Measurements from ENCODE around the gene CWC27.

The CWC27 gene

DNA sequence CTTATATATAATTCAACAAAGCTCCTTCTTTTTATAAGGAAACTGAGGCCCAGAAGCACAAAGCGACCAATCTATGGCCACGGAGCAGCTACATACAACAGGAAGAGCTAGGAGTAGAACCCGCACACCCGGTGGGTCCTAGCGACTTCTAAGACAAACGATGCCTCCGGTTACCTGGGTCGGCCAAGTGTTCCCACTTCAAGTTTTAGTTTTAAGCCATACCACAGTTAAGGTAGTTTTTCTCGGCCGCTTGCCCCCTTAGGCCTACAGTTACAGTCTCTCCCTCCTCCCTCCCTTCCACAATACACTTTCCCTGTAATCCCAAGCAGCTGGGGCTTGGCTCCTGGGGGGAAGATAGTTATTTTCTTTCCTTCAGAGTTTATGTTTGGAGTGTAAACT, 772 bp upstream of the CWC27 start:
- H3K4me1 Mint-ChIP-seq (ENCODE audit: low read depth), result peaks cover 51% of the 10 kb centered on the region
- H3K4me3 Mint-ChIP-seq, result peak overlapping the region; percentile 97
- H3K9me3 Mint-ChIP-seq, result no peaks in the 10 kb centered on the region
- H3K27ac Mint-ChIP-seq, result peak overlapping the region; percentile 97
- peaks cover 56% of the 10 kb centered on the region for H3K36me3 Mint-ChIP-seq (ENCODE audit: low read depth)
- H3K27me3 Mint-ChIP-seq, result no peaks in the 10 kb centered on the region
- no peak for DNase-seq

- peaks cover 54% of the 10 kb centered on the region for H3K4me1 Mint-ChIP-seq (ENCODE audit: low read depth)
- no peaks in the 10 kb centered on the region for H3K9me3 Mint-ChIP-seq
- H3K36me3 Mint-ChIP-seq (ENCODE audit: low read depth), result peaks cover 46% of the 10 kb centered on the region
- H3K27ac Mint-ChIP-seq, result peak overlapping the region; percentile 97
- H3K4me3 Mint-ChIP-seq, result peak overlapping the region; percentile 97
- H3K27me3 Mint-ChIP-seq, result no peaks in the 10 kb centered on the region
- DNase-seq, result no peak
Observed at GRCh38 chr5:64769855-64770254, 1.1 kb downstream of the CWC27 start.

- Mint-ChIP-seq H3K9me3 (no peaks in the 10 kb centered on the region), H3K36me3 (ENCODE audit: low read depth) (peaks cover 48% of the 10 kb centered on the region), H3K4me1 (ENCODE audit: low read depth) (peaks cover 39% of the 10 kb centered on the region), H3K4me3 (no peak overlapping the region), H3K27ac (no peak overlapping the region), H3K27me3 (no peaks in the 10 kb centered on the region)
- DNase-seq, result no peak
Observed at GRCh38 chr5:64771736-64772135, 3.0 kb downstream of the CWC27 start.

GRCh38 chr5:64773533-64773932, 4.8 kb downstream of the CWC27 start:
- Mint-ChIP-seq H3K27ac (no peak overlapping the region), H3K9me3 (no peaks in the 10 kb centered on the region), H3K36me3 (ENCODE audit: low read depth) (peaks cover 40% of the 10 kb centered on the region), H3K27me3 (no peaks in the 10 kb centered on the region), H3K4me1 (ENCODE audit: low read depth) (peaks cover 31% of the 10 kb centered on the region), H3K4me3 (no peak overlapping the region)
- no peak for DNase-seq

DNA sequence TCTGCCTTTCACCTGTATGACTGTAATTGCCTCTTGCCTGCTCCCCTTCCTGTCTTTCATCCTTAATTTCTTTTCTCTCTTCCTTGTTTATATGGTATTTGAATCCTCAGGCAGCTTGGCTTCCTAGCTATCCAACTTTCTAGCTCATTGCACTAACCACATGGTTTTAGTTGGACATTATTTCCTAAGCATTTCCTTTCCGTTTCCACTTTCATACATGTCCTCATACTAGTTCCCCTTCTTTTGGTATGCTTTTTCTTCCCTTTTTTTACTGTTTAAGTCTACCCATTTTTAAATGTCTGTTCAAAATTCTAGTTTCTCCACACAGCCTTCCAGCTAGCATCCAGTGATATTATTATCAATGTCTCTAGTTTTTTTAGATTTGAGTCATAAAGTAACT, 6.6 kb downstream of the CWC27 start:
- Mint-ChIP-seq H3K27ac (no peak overlapping the region), H3K9me3 (no peaks in the 10 kb centered on the region), H3K4me1 (ENCODE audit: low read depth) (peaks cover 23% of the 10 kb centered on the region), H3K27me3 (no peaks in the 10 kb centered on the region), H3K4me3 (no peak overlapping the region), H3K36me3 (ENCODE audit: low read depth) (peaks cover 41% of the 10 kb centered on the region)
- DNase-seq, result no peak

GRCh38 chr5:64784451-64785025, 15.8 kb downstream of the CWC27 start:
- DNase-seq, result peak; percentile 53

DNA sequence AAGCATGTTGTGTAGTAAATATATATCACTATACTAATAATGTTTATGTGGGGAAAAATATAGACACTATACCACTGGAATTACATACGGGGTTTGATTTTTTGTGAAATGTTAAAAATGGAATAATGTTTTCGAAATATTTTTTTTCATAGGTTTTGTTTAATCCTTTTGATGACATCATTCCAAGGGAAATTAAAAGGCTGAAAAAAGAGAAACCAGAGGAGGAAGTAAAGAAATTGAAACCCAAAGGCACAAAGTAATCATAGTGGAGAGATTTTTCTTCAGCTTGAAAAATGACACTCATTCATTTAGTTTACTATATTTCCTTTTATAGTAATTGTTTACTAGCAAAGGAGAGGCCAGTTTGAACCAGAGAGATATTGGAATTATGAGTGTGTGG, 17.6 kb downstream of the CWC27 start:
- Mint-ChIP-seq H3K4me1 (ENCODE audit: low read depth) (peaks cover 10% of the 10 kb centered on the region), H3K9me3 (no peaks in the 10 kb centered on the region), H3K4me3 (no peak overlapping the region), H3K27ac (no peak overlapping the region), H3K27me3 (no peaks in the 10 kb centered on the region), H3K36me3 (ENCODE audit: low read depth) (peaks cover 61% of the 10 kb centered on the region)
- DNase-seq, result no peak

More at GRCh38 chr5:64784451-64785025, 15.8 kb downstream of the CWC27 start:
- H3K4me3 Mint-ChIP-seq, result no peak overlapping the region
- no peaks in the 10 kb centered on the region for H3K9me3 Mint-ChIP-seq
- peaks cover 50% of the 10 kb centered on the region for H3K36me3 Mint-ChIP-seq (ENCODE audit: low read depth)
- H3K4me1 Mint-ChIP-seq (ENCODE audit: low read depth), result peaks cover 2% of the 10 kb centered on the region
- H3K27me3 Mint-ChIP-seq, result no peaks in the 10 kb centered on the region
- H3K27ac Mint-ChIP-seq, result no peak overlapping the region

- Mint-ChIP-seq H3K27ac (no peak overlapping the region), H3K36me3 (ENCODE audit: low read depth) (peaks cover 68% of the 10 kb centered on the region), H3K4me1 (ENCODE audit: low read depth) (peaks cover 10% of the 10 kb centered on the region), H3K4me3 (no peak overlapping the region), H3K27me3 (no peaks in the 10 kb centered on the region), H3K9me3 (no peaks in the 10 kb centered on the region)
- no peak for DNase-seq
Observed at GRCh38 chr5:64788156-64788555, 19.4 kb downstream of the CWC27 start.

- Mint-ChIP-seq H3K36me3 (ENCODE audit: low read depth) (peaks cover 70% of the 10 kb centered on the region), H3K9me3 (no peaks in the 10 kb centered on the region), H3K27me3 (no peaks in the 10 kb centered on the region), H3K4me3 (no peak overlapping the region), H3K4me1 (ENCODE audit: low read depth) (peaks cover 10% of the 10 kb centered on the region), H3K27ac (no peak overlapping the region)
- no peak for DNase-seq
Observed at GRCh38 chr5:64789457-64789856, 20.7 kb downstream of the CWC27 start.

DNA sequence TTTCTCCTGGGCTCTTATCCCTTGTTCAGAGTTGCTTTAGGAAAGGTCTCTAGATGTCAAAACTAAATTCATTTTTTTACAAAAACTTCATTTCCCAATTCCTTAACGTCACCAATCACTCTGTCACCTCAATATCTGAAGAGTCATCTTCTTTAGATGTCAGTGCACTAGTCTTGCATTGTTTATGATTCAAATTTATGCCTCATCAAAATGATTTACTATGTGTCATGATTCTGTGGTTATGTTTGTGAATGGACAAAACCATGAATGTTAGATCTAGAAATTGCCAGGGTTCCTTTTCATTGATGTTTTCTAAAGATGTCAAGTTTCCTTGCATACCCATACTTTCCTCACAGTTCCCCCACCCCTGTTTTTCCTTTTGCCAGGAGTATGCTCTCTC, 21.5 kb downstream of the CWC27 start:
- peaks cover 75% of the 10 kb centered on the region for H3K36me3 Mint-ChIP-seq (ENCODE audit: low read depth)
- no peak for DNase-seq
- H3K27ac Mint-ChIP-seq, result peak overlapping the region; percentile 1
- no peaks in the 10 kb centered on the region for H3K27me3 Mint-ChIP-seq
- no peak overlapping the region for H3K4me3 Mint-ChIP-seq
- peaks cover 10% of the 10 kb centered on the region for H3K4me1 Mint-ChIP-seq (ENCODE audit: low read depth)
- H3K9me3 Mint-ChIP-seq, result no peaks in the 10 kb centered on the region

DNA sequence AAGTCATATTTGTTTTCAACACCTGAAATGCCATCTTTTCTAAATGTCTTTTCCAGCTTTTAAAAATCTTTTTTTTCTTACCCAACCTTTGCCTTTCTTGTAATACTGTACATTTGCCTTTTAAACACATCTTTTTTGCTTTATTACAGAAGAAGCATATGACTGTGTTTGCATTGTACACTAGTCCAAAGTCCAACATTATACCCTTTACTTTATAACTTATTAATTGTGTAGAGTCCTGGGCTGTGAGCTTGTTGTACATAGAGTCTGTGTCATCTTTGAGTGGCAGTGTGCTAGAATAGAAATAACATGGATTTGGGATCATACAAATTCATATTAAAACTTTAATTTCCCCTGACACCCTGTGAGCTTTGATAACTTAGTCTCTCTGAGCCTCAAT, 23.7 kb downstream of the CWC27 start:
- no peaks in the 10 kb centered on the region for H3K9me3 Mint-ChIP-seq
- no peaks in the 10 kb centered on the region for H3K27me3 Mint-ChIP-seq
- H3K27ac Mint-ChIP-seq, result no peak overlapping the region
- H3K4me3 Mint-ChIP-seq, result no peak overlapping the region
- H3K4me1 Mint-ChIP-seq (ENCODE audit: low read depth), result peaks cover 10% of the 10 kb centered on the region
- peaks cover 63% of the 10 kb centered on the region for H3K36me3 Mint-ChIP-seq (ENCODE audit: low read depth)
- no peak for DNase-seq

- Mint-ChIP-seq H3K9me3 (no peaks in the 10 kb centered on the region), H3K4me1 (ENCODE audit: low read depth) (peaks cover 10% of the 10 kb centered on the region), H3K27ac (no peak overlapping the region), H3K4me3 (no peak overlapping the region), H3K36me3 (ENCODE audit: low read depth) (peaks cover 61% of the 10 kb centered on the region), H3K27me3 (no peaks in the 10 kb centered on the region)
- no peak for DNase-seq
Observed at GRCh38 chr5:64794053-64794770, 25.5 kb downstream of the CWC27 start.

- peaks cover 59% of the 10 kb centered on the region for H3K36me3 Mint-ChIP-seq (ENCODE audit: low read depth)
- no peak overlapping the region for H3K27ac Mint-ChIP-seq
- H3K27me3 Mint-ChIP-seq, result no peaks in the 10 kb centered on the region
- no peaks in the 10 kb centered on the region for H3K4me1 Mint-ChIP-seq (ENCODE audit: low read depth)
- H3K4me3 Mint-ChIP-seq, result no peak overlapping the region
- no peaks in the 10 kb centered on the region for H3K9me3 Mint-ChIP-seq
- no peak for DNase-seq
Observed at GRCh38 chr5:64796301-64796700, 27.6 kb downstream of the CWC27 start.

- H3K4me3 Mint-ChIP-seq, result no peak overlapping the region
- H3K27ac Mint-ChIP-seq, result no peak overlapping the region
- no peaks in the 10 kb centered on the region for H3K27me3 Mint-ChIP-seq
- peaks cover 23% of the 10 kb centered on the region for H3K36me3 Mint-ChIP-seq (ENCODE audit: low read depth)
- no peaks in the 10 kb centered on the region for H3K4me1 Mint-ChIP-seq (ENCODE audit: low read depth)
- DNase-seq, result no peak
- H3K9me3 Mint-ChIP-seq, result no peaks in the 10 kb centered on the region
Observed at GRCh38 chr5:64800926-64801325, 32.2 kb downstream of the CWC27 start.

GRCh38 chr5:64806537-64806936, 37.8 kb downstream of the CWC27 start:
- H3K4me3 Mint-ChIP-seq, result no peak overlapping the region
- no peak overlapping the region for H3K27ac Mint-ChIP-seq
- no peaks in the 10 kb centered on the region for H3K27me3 Mint-ChIP-seq
- no peaks in the 10 kb centered on the region for H3K4me1 Mint-ChIP-seq (ENCODE audit: low read depth)
- DNase-seq, result no peak
- H3K36me3 Mint-ChIP-seq (ENCODE audit: low read depth), result peaks cover 32% of the 10 kb centered on the region
- H3K9me3 Mint-ChIP-seq, result no peaks in the 10 kb centered on the region
